NCI-H2196 (cell line): Measurements from ENCODE around the gene HES5.

Experiments used
- DNase-seq: peaks from one replicate; lab custom pipeline; 2025; ENCODE audit not compliant: unreplicated experiment; lab: John Stamatoyannopoulos, UW

Gene HES5

DNA sequence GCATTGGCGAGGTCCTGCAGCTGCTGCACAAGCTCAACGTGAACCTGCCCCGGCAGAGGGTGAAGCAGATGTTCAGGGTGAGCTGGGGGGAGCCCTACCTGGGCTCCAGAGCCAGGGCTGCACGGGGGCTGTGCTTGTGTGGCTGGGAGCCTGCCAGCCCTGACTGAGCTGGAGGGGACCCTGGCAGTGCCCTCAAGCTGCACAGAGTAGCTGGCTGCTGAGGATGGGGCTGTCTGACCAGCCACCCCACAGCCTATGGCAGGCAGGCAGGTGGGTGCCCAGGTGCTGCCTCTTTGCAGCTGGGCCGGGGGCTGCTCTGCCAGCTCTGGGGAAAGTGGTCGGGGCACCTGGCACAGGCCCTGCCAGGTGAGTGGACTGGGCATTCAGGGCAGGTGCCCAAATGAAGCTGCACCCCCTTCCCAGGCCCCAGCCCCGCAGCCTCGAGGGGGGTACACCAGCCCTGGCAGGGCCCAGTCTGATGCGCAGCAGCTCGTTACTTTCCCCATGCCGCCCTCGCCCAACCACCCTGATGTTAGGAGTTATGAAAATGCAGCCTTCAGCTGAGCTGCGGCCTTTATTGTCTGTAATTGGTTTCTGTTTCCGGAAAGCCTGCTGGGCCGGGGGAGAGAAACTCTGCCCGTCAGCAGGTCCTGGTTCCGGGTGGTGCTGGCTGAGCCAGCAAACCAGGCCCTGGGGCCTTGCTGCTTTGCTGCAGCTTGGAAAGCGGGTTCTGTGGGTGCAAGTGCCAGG is 49.7 kb downstream of the HES5 start:
- no peak for DNase-seq

- DNase-seq = no peak
Measured at GRCh38 chr1:2479618-2480017, 50.4 kb downstream of the HES5 start.

DNA sequence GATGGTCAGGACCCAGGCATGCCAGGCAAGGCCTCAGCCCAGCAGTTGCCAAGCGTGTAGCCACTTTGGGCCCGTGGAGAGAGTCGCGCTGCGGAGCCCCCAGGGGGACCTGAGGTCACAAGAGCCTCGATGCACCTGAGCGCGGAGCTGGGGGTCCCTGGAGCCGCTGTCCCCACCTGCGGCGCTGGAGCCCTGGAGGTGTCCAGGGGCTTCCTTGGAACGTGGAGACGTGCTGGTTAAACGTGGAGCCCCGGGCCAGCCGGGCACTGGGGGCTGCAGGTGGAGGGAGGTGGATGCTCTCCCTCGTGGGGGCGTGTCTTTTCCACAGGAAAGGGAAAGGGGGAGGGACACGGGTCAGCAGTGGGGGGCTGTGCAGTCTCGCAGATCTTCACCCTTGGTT is 50.9 kb downstream of the HES5 start:
- DNase-seq = no peak
